Measurements from ENCODE around the gene SORCS3.

SORCS3 gene

DNA sequence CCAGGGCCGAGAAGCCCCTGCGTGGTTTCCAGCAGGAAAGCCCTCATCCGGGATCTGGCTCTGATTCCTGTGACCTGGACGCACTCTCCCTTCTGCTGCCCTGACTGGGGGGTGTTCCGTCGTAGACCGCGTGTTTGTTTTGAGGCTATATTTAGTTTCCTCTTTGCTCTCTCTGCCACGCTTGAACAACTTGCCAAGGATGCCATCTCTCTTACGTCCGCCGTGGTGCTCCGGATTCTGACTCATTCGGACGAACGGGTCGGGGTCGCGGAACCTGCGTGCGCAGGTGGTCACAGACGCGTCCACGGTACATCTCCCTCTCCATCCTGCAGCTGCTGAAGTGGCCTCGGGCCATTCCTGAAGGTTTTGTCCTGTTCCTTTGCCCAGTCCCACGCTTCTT lies 10.4 kb upstream of the SORCS3 start:
- Histone ChIP-seq H3K27me3 (ENCODE audit: insufficient read depth, low read length, poor library complexity) (no peaks in the 10 kb centered on the region), H2BK120ac (ENCODE audit: low read depth, low read length) (no peak overlapping the region), H3K4me1 (ENCODE audit: control insufficient read depth, low read depth, low read length) (no peaks in the 10 kb centered on the region), H3K79me1 (ENCODE audit: low read length) (no peaks in the 10 kb centered on the region), H3K4ac (ENCODE audit: low read depth, low read length) (no peak overlapping the region), H3K27ac (ENCODE audit: low read depth, low read length) (no peak overlapping the region), H2BK5ac (ENCODE audit: low read length) (no peak overlapping the region), H2AK5ac (ENCODE audit: low read length) (no peak overlapping the region), H4K8ac (ENCODE audit: low read depth, low read length) (no peak overlapping the region), H3K36me3 (ENCODE audit: control insufficient read depth, insufficient read depth, low read length) (no peaks in the 10 kb centered on the region), H3K9ac (ENCODE audit: low read length) (no peak overlapping the region), H4K5ac (ENCODE audit: low read length) (no peak overlapping the region), H3K4me2 (ENCODE audit: low read length) (no peak overlapping the region), H2BK15ac (replicated peaks; ENCODE audit: low read depth) (no peak overlapping the region), H3K4me3 (ENCODE audit: low read length) (no peak overlapping the region), H3K56ac (ENCODE audit: low read length) (no peak overlapping the region), H3K23ac (ENCODE audit: low read length) (no peak overlapping the region), H3K79me2 (ENCODE audit: control insufficient read depth, insufficient read depth, low read length) (no peaks in the 10 kb centered on the region), H3K18ac (ENCODE audit: low read length) (no peak overlapping the region)
- DNase-seq = no peak
- no CpG with 5 or more reads among the region's 26 CpGs for WGBS (ENCODE audit: extremely low coverage, insufficient coverage, low lambda C conversion rate)

DNA sequence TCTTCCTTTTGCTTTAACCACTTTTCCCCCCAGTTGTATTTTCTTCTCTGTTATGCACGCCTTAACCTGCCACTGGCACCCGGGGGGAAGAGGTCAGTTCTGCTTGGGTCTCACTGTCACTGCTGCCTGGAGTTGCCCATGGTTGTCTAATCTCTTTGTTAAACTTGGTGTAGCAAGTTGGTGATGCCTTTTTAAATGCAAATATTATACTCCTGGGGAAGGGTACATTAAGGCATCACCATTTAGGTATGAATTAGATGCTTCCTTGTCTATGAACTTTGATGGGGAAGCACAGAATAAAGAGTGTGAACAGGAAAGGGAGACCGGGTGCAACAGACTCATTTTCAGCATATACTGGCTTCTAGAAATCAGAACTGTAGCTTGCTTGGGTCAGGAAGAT lies 9.1 kb upstream of the SORCS3 start:
- H3K27me3 ChIP-seq (ENCODE audit: insufficient read depth, low read length, poor library complexity) = no peaks in the 10 kb centered on the region
- H3K56ac ChIP-seq (ENCODE audit: low read length) = no peak overlapping the region
- H2BK15ac ChIP-seq (replicated peaks; ENCODE audit: low read depth) = no peak overlapping the region
- no peak overlapping the region for H4K5ac ChIP-seq (ENCODE audit: low read length)
- H3K23ac ChIP-seq (ENCODE audit: low read length) = no peak overlapping the region
- no peaks in the 10 kb centered on the region for H3K79me1 ChIP-seq (ENCODE audit: low read length)
- no peak overlapping the region for H2BK5ac ChIP-seq (ENCODE audit: low read length)
- no peaks in the 10 kb centered on the region for H3K79me2 ChIP-seq (ENCODE audit: control insufficient read depth, insufficient read depth, low read length)
- H3K9ac ChIP-seq (ENCODE audit: low read length) = no peak overlapping the region
- H3K27ac ChIP-seq (ENCODE audit: low read depth, low read length) = no peak overlapping the region
- H3K4ac ChIP-seq (ENCODE audit: low read depth, low read length) = no peak overlapping the region
- H2BK120ac ChIP-seq (ENCODE audit: low read depth, low read length) = no peak overlapping the region
- no peak overlapping the region for H4K8ac ChIP-seq (ENCODE audit: low read depth, low read length)
- no peak overlapping the region for H3K18ac ChIP-seq (ENCODE audit: low read length)
- H2AK5ac ChIP-seq (ENCODE audit: low read length) = no peak overlapping the region
- no peak overlapping the region for H3K4me2 ChIP-seq (ENCODE audit: low read length)
- no peaks in the 10 kb centered on the region for H3K36me3 ChIP-seq (ENCODE audit: control insufficient read depth, insufficient read depth, low read length)
- H3K4me3 ChIP-seq (ENCODE audit: low read length) = no peak overlapping the region
- no peaks in the 10 kb centered on the region for H3K4me1 ChIP-seq (ENCODE audit: control insufficient read depth, low read depth, low read length)
- no peak for DNase-seq
- no CpG with 5 or more reads among the region's 3 CpGs for WGBS (ENCODE audit: extremely low coverage, insufficient coverage, low lambda C conversion rate)

DNA sequence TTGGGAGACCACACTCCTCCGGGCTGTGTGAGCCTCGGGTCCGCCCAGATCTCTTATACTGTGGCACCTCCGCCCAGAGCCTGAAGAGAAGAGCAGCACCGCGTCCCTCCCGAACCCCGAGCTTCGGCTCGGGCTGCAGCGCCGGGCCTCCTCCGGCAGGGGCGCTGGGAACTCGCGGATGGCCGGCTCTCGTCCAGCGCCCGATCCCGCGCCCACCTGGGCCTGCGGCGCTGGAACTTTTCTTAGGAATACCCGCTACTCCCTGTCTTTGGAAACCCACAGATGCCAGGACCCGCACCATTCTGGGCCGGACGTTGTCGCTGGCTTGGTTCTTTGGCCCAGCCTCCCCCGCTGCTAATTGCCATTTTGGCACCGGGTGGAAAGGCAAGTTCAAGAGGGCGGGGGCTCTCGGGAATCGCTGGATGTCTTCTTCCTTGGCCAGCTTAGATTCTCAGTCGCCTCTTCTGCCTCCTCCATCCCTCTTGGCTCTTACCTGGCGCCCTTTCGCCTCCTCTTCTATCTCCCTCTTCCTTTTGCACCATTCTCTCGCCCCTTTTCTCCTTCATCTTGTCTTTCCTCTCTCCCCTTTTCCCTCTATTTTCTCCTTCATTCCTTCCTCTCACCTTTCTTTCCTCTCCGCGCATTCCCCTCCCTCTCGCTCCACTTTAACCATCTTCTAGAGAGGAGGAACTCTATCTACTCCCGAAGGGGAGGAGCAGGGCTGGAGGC lies 2.1 kb upstream of the SORCS3 start:
- H2AK5ac ChIP-seq (ENCODE audit: low read length) = no peak overlapping the region
- H3K79me2 ChIP-seq (ENCODE audit: control insufficient read depth, insufficient read depth, low read length) = no peaks in the 10 kb centered on the region
- no peaks in the 10 kb centered on the region for H3K36me3 ChIP-seq (ENCODE audit: control insufficient read depth, insufficient read depth, low read length)
- no peaks in the 10 kb centered on the region for H3K4me1 ChIP-seq (ENCODE audit: control insufficient read depth, low read depth, low read length)
- no peak overlapping the region for H4K5ac ChIP-seq (ENCODE audit: low read length)
- H3K4ac ChIP-seq (ENCODE audit: low read depth, low read length) = no peak overlapping the region
- no peak overlapping the region for H2BK15ac ChIP-seq (replicated peaks; ENCODE audit: low read depth)
- WGBS (ENCODE audit: extremely low coverage, insufficient coverage, low lambda C conversion rate) = 100% methylated on average over 3 of the region's 42 CpGs
- H3K9ac ChIP-seq (ENCODE audit: low read length) = peak overlapping the region; percentile 63
- no peak overlapping the region for H3K18ac ChIP-seq (ENCODE audit: low read length)
- H3K56ac ChIP-seq (ENCODE audit: low read length) = peak overlapping the region; percentile 70
- H3K27me3 ChIP-seq (ENCODE audit: insufficient read depth, low read length, poor library complexity) = peaks cover 15% of the 10 kb centered on the region
- peak overlapping the region; percentile 98 for H3K4me2 ChIP-seq (ENCODE audit: low read length)
- no peak overlapping the region for H3K27ac ChIP-seq (ENCODE audit: low read depth, low read length)
- peak; percentile 77 for DNase-seq
- no peak overlapping the region for H2BK5ac ChIP-seq (ENCODE audit: low read length)
- no peak overlapping the region for H4K8ac ChIP-seq (ENCODE audit: low read depth, low read length)
- H3K23ac ChIP-seq (ENCODE audit: low read length) = no peak overlapping the region
- no peak overlapping the region for H2BK120ac ChIP-seq (ENCODE audit: low read depth, low read length)
- H3K79me1 ChIP-seq (ENCODE audit: low read length) = no peaks in the 10 kb centered on the region
- H3K4me3 ChIP-seq (ENCODE audit: low read length) = no peak overlapping the region

DNA sequence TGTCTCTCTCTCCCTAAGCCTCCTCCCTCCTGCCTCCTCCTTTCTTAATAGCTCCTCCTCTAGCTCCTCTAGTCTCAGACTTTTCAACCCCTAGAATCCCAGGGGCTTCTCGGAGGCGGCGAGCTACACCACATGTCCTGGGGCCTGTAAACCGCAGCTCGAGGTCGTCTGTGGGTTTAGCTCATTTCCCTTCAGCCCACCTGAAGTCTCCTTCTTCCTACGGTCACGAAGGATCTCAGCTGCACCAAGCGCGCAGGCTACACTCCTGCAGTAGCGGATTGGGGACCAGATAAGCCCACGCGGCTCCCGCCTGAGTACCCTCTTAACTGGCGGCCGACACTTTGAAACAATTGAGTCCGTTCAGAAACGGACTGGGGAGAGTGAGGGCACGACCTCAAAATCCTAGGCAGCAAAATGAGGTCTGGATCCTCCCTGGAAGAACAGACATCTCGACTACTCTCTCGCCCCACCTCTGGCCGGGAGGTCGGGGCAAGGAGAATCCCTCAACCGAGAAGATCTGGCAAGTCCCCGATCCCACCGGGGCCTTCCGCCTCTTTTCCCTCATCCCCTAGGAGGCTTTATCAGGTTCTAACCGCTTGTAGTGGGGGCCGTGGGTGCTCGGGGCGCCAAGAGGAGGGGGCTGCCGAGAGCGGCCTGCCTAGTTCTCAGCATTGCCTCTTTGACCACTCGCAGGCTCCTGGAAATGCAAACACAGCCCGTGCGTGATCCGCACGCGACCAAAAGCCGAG lies 1.3 kb upstream of the SORCS3 start:
- peak overlapping the region; percentile 70 for H3K56ac ChIP-seq (ENCODE audit: low read length)
- peak overlapping the region; percentile 98 for H3K4me2 ChIP-seq (ENCODE audit: low read length)
- H3K4me1 ChIP-seq (ENCODE audit: control insufficient read depth, low read depth, low read length) = no peaks in the 10 kb centered on the region
- no peaks in the 10 kb centered on the region for H3K79me2 ChIP-seq (ENCODE audit: control insufficient read depth, insufficient read depth, low read length)
- H3K79me1 ChIP-seq (ENCODE audit: low read length) = no peaks in the 10 kb centered on the region
- H3K4ac ChIP-seq (ENCODE audit: low read depth, low read length) = no peak overlapping the region
- H3K18ac ChIP-seq (ENCODE audit: low read length) = no peak overlapping the region
- no peaks in the 10 kb centered on the region for H3K36me3 ChIP-seq (ENCODE audit: control insufficient read depth, insufficient read depth, low read length)
- no peak overlapping the region for H2BK120ac ChIP-seq (ENCODE audit: low read depth, low read length)
- H4K8ac ChIP-seq (ENCODE audit: low read depth, low read length) = no peak overlapping the region
- H2BK15ac ChIP-seq (replicated peaks; ENCODE audit: low read depth) = no peak overlapping the region
- no CpG with 5 or more reads among the region's 40 CpGs for WGBS (ENCODE audit: extremely low coverage, insufficient coverage, low lambda C conversion rate)
- H3K9ac ChIP-seq (ENCODE audit: low read length) = peak overlapping the region; percentile 44
- H3K23ac ChIP-seq (ENCODE audit: low read length) = peak overlapping the region; percentile 66
- H3K27me3 ChIP-seq (ENCODE audit: insufficient read depth, low read length, poor library complexity) = peaks cover 15% of the 10 kb centered on the region
- no peak overlapping the region for H4K5ac ChIP-seq (ENCODE audit: low read length)
- H2AK5ac ChIP-seq (ENCODE audit: low read length) = no peak overlapping the region
- no peak overlapping the region for H3K27ac ChIP-seq (ENCODE audit: low read depth, low read length)
- peak; percentile 82 for DNase-seq
- peak overlapping the region; percentile 13 for H3K4me3 ChIP-seq (ENCODE audit: low read length)
- no peak overlapping the region for H2BK5ac ChIP-seq (ENCODE audit: low read length)

DNA sequence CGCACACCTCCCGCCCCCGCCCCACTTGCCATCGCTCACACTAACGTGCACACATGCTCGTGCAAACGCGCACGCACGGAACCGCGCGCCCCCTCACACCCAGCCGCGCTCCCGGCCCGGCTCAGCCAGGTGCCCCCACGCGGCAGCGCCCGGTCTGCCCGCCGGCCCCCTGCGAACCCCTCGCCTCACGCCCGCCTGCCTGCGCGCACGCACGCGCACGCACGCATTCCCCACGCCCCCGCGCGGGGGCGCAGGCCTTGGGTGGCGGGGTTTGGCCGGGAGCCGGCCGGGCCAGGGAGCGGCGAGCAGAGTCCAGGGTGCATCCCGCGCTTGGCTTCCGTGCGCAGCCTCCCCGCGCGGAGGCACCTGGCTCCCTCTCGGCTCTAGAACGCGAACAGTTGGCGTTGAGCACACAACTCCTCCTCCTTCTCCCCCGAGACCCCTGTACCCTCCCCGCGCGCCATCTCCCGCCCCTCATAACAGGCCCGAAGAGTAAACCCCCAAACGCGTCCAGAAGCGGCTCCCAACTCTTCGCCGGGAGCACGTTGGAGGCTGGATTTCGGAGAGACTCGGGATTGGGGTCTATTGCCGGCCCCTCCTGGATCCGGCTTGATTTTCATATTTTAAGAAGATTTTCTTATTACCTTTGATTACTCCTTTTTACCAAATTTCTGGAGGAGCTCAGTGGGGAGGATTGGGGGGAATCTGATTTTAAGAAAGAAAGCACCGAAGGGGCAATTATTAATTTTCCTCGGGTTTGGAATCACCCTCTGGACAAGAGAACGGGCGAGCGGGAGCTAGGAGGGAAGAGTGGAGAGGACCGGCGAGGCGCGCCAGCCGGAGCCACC lies 527 bp upstream of the SORCS3 start:
- Histone ChIP-seq H3K23ac (ENCODE audit: low read length) (peak overlapping the region; percentile 66), H3K27me3 (ENCODE audit: insufficient read depth, low read length, poor library complexity) (peaks cover 15% of the 10 kb centered on the region), H3K79me2 (ENCODE audit: control insufficient read depth, insufficient read depth, low read length) (no peaks in the 10 kb centered on the region), H3K4ac (ENCODE audit: low read depth, low read length) (no peak overlapping the region), H3K9ac (ENCODE audit: low read length) (peak overlapping the region; percentile 44), H3K4me2 (ENCODE audit: low read length) (peak overlapping the region; percentile 98), H4K8ac (ENCODE audit: low read depth, low read length) (no peak overlapping the region), H3K4me3 (ENCODE audit: low read length) (no peak overlapping the region), H2BK15ac (replicated peaks; ENCODE audit: low read depth) (no peak overlapping the region), H2AK5ac (ENCODE audit: low read length) (no peak overlapping the region), H2BK120ac (ENCODE audit: low read depth, low read length) (no peak overlapping the region), H4K5ac (ENCODE audit: low read length) (no peak overlapping the region), H3K4me1 (ENCODE audit: control insufficient read depth, low read depth, low read length) (no peaks in the 10 kb centered on the region), H3K27ac (ENCODE audit: low read depth, low read length) (no peak overlapping the region), H2BK5ac (ENCODE audit: low read length) (no peak overlapping the region), H3K36me3 (ENCODE audit: control insufficient read depth, insufficient read depth, low read length) (no peaks in the 10 kb centered on the region), H3K18ac (ENCODE audit: low read length) (no peak overlapping the region), H3K56ac (ENCODE audit: low read length) (peak overlapping the region; percentile 70), H3K79me1 (ENCODE audit: low read length) (no peaks in the 10 kb centered on the region)
- peak; percentile 29 for DNase-seq
- WGBS (ENCODE audit: extremely low coverage, insufficient coverage, low lambda C conversion rate) = no CpG with 5 or more reads among the region's 82 CpGs

All from mesendoderm (in vitro differentiated cells).